Ishikawa (cell line): ENCODE data around the gene PRKCE.

ENCODE experiments used
- EGR1 ChIP-seq: IDR thresholded peaks from 2 replicates; pipeline ENCODE4 v1.6.1; 2012
- EP300 ChIP-seq: IDR thresholded peaks from 2 replicates; pipeline ENCODE4 v1.6.1; 2012; ENCODE audit warnings: borderline replicate concordance
- FOXM1 ChIP-seq: IDR thresholded peaks from 2 replicates; pipeline ENCODE4 v1.6.1; 2012; ENCODE audit warnings: low read depth, borderline replicate concordance
- NFIC ChIP-seq: IDR thresholded peaks from 2 replicates; pipeline ENCODE4 v1.6.1; 2012
- RAD21 ChIP-seq: IDR thresholded peaks from 2 replicates; pipeline ENCODE4 v1.6.1; 2012; ENCODE audit warnings: low read depth
- TEAD4 ChIP-seq: IDR thresholded peaks from 2 replicates; pipeline ENCODE4 v1.6.1; 2012
- YY1 ChIP-seq: IDR thresholded peaks from 2 replicates; pipeline ENCODE4 v1.6.1; 2012; ENCODE audit warnings: low read depth
- TF ChIP-seq, protein P1 (sequence below): IDR thresholded peaks from 2 replicates; pipeline ENCODE4 v1.6.1; 2012
- TF ChIP-seq, protein P2 (sequence below): IDR thresholded peaks from 2 replicates; pipeline ENCODE4 v1.6.1; 2012
- TF ChIP-seq, protein P3 (sequence below): IDR thresholded peaks from 2 replicates; pipeline ENCODE4 v1.6.1; 2012; ENCODE audit warnings: low read depth, mild to moderate bottlenecking

DNA sequence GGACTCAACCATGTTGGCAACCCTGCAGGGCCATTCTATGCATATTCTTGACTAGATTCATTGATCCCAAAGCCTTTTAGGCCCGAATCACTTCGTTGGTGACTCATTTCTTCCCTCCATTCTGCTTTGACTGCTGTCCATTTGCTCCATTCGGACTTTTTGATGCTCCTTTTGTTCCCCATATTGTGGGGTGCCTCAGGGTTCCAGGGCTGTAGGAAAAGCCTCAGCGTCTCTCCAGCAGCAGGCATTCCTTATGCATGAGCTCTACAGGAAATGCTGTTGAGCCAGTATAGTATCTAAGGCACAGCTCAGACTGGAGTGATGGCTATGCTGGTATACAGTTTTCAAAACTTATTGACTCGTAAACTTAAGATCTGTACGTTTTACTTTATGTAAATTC is 292.6 kb downstream of the PRKCE start:
- TF ChIP-seq TEAD4, result 0 out of 2 replicates have a peak, but pooled peaks have one; percentile 24
- TF ChIP-seq NFIC, result no peak
- TF ChIP-seq, protein P1, sequence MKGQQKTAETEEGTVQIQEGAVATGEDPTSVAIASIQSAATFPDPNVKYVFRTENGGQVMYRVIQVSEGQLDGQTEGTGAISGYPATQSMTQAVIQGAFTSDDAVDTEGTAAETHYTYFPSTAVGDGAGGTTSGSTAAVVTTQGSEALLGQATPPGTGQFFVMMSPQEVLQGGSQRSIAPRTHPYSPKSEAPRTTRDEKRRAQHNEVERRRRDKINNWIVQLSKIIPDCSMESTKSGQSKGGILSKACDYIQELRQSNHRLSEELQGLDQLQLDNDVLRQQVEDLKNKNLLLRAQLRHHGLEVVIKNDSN, result no peak
- TF ChIP-seq, protein P2, sequence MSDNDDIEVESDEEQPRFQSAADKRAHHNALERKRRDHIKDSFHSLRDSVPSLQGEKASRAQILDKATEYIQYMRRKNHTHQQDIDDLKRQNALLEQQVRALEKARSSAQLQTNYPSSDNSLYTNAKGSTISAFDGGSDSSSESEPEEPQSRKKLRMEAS, result no peak
- TF ChIP-seq YY1, result no peak
- TF ChIP-seq RAD21, result no peak
- TF ChIP-seq EP300, result no peak
- TF ChIP-seq FOXM1, result no peak
- no peak for TF ChIP-seq EGR1
- TF ChIP-seq, protein P3, sequence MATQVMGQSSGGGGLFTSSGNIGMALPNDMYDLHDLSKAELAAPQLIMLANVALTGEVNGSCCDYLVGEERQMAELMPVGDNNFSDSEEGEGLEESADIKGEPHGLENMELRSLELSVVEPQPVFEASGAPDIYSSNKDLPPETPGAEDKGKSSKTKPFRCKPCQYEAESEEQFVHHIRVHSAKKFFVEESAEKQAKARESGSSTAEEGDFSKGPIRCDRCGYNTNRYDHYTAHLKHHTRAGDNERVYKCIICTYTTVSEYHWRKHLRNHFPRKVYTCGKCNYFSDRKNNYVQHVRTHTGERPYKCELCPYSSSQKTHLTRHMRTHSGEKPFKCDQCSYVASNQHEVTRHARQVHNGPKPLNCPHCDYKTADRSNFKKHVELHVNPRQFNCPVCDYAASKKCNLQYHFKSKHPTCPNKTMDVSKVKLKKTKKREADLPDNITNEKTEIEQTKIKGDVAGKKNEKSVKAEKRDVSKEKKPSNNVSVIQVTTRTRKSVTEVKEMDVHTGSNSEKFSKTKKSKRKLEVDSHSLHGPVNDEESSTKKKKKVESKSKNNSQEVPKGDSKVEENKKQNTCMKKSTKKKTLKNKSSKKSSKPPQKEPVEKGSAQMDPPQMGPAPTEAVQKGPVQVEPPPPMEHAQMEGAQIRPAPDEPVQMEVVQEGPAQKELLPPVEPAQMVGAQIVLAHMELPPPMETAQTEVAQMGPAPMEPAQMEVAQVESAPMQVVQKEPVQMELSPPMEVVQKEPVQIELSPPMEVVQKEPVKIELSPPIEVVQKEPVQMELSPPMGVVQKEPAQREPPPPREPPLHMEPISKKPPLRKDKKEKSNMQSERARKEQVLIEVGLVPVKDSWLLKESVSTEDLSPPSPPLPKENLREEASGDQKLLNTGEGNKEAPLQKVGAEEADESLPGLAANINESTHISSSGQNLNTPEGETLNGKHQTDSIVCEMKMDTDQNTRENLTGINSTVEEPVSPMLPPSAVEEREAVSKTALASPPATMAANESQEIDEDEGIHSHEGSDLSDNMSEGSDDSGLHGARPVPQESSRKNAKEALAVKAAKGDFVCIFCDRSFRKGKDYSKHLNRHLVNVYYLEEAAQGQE, result no peak
